K562 (cell line): ENCODE data around the gene NDUFS5. TPM values are rescaled to one million over a fixed set of nuclear protein-coding genes. Genes with fewer than 3 reads are reported as not detected.
"Not testable (repeated sequence)": the region's sequence is repeated elsewhere in the genome, so short reads cannot be mapped to it uniquely, and the experiment has no call there.

Source experiments
- ATAC-seq: fragments of 200-7000 bp; cut with Tn5 transposase; 3 replicates; pipeline ENCODE4 v1.9.1; 2020; ENCODE audit warnings: moderate library complexity
- BruUV-seq: library from RNA; stranded (reverse); fragments of 400-500 nt; replicated peaks from 2 replicates; lab custom pipeline; 2021; lab: Mats Ljungman, UMichigan
- CTCF ChIA-PET: fragments of 300-600 bp; formaldehyde crosslinking; extraction: SDS; loops from one replicate; lab custom pipeline; 2021; ENCODE audit warnings: low intra/inter-chr PET ratio; lab: Yijun Ruan, JAX
- POLR2A ChIA-PET: fragments of 300-600, 350-650 bp; sonication (Branson Sonifier 250); formaldehyde crosslinking; extraction: SDS; loops from one replicate; lab custom pipeline; 2021; ENCODE audit warnings: antibody characterized with exemption, inconsistent platforms; lab: Yijun Ruan, JAX
- DNase-seq, 4 experiments: peaks; one replicate each; pipeline versions ENCODE4 v3.0.0 to v3.0.0-alpha.2; 2011 to 2018; ENCODE audit warnings: low spot score in 3 of 4, mixed read lengths in 3 of 4; ENCODE audit errors: extremely low read depth in 1 of 4
- FAIRE-seq: peaks from 2 replicates; lab custom pipeline; 2011; peaks lifted over from hg19 to GRCh38; lab: Jason Lieb, UNC
- H2AFZ ChIP-seq: 2 replicates; pipeline ENCODE4 v1.6.0; 2011; ENCODE audit warnings: low read depth, low read length, control low read depth, inconsistent platforms
- H3K27ac ChIP-seq: fragments of 200-600 bp; 3 replicates; pipeline ENCODE4 v1.8.0; 2011; ENCODE audit warnings: low read depth, mild to moderate bottlenecking, control low read depth, inconsistent platforms, low read length, moderate library complexity, mixed read lengths; ENCODE audit errors: extremely low read depth
- H3K27me3 ChIP-seq, 2 experiments: fragments of 300-600 bp in 1 of 2; 2 replicates in 1 of 2; 3 replicates in 1 of 2; pipeline versions ENCODE4 v1.6.0 to v1.8.0; 2011; ENCODE audit warnings: inconsistent platforms in 2 of 2, low read length in 2 of 2, mild to moderate bottlenecking in 1 of 2, mixed read lengths in 1 of 2, moderate library complexity in 1 of 2; ENCODE audit not compliant: control insufficient read depth in 2 of 2, insufficient read depth in 2 of 2
- H3K36me3 ChIP-seq: fragments of 300-600 bp; 3 replicates; pipeline ENCODE4 v1.8.0; 2011; ENCODE audit warnings: mild to moderate bottlenecking, low read length, inconsistent platforms; ENCODE audit not compliant: control insufficient read depth, insufficient read depth
- H3K4me1 ChIP-seq, 2 experiments: fragments of 200-600 bp in 1 of 2; replicated peaks in 1 of 2; 2 replicates in 1 of 2; 3 replicates in 1 of 2; pipeline versions ENCODE4 v1.5.1 to v1.8.0; 2011; ENCODE audit warnings: inconsistent platforms in 2 of 2, low read length in 2 of 2, mild to moderate bottlenecking in 1 of 2, mixed read lengths in 1 of 2, moderate library complexity in 1 of 2; ENCODE audit not compliant: control insufficient read depth in 2 of 2, insufficient read depth in 2 of 2
- H3K4me2 ChIP-seq: 2 replicates; pipeline ENCODE4 v1.6.1; 2011; ENCODE audit warnings: low read length, control low read depth, inconsistent platforms, mixed read lengths; ENCODE audit not compliant: insufficient read depth
- H3K4me3 ChIP-seq: fragments of 200-600 bp; sonication (generic), shearing (Covaris generic); 2 replicates; pipeline ENCODE4 v1.5.1; 2016; ENCODE audit warnings: control low read depth, inconsistent platforms
- H3K79me2 ChIP-seq: fragments of 200-600 bp; 3 replicates; pipeline ENCODE4 v1.8.0; 2011; ENCODE audit warnings: low read length, inconsistent platforms; ENCODE audit not compliant: control insufficient read depth, insufficient read depth
- H3K9ac ChIP-seq, 2 experiments: 2 replicates each; pipeline versions ENCODE4 v1.6.0 to v1.6.1; 2011; ENCODE audit warnings: low read depth in 2 of 2, low read length in 2 of 2, control low read depth in 1 of 2, inconsistent platforms in 1 of 2, mild to moderate bottlenecking in 1 of 2, mixed read lengths in 1 of 2; ENCODE audit not compliant: insufficient read depth in 1 of 2
- H3K9me1 ChIP-seq: one replicate; pipeline ENCODE4 v1.6.0; 2011; ENCODE audit warnings: inconsistent platforms, mild to moderate bottlenecking, low read length, moderate library complexity; ENCODE audit not compliant: control insufficient read depth, insufficient read depth
- H3K9me3 ChIP-seq: replicated peaks from 2 replicates; pipeline ENCODE4 v1.5.1; 2011; ENCODE audit warnings: low read depth, low read length, inconsistent platforms; ENCODE audit not compliant: control insufficient read depth, insufficient read depth
- H4K20me1 ChIP-seq: replicated peaks from 2 replicates; pipeline ENCODE4 v1.6.1; 2011; ENCODE audit warnings: low read length, inconsistent platforms, mixed read lengths; ENCODE audit not compliant: control insufficient read depth, insufficient read depth
- HDAC1 ChIP-seq, 2 experiments: fragments of 450-650 bp; IDR thresholded peaks; 2 replicates each; pipeline ENCODE4 v1.6.1; 2016 to 2017; ENCODE audit warnings: inconsistent platforms in 1 of 2, mild to moderate bottlenecking in 1 of 2, moderate library complexity in 1 of 2
- MCM2 ChIP-seq: fragments of 450-650 bp; IDR thresholded peaks from 2 replicates; pipeline ENCODE4 v1.6.1; 2017; ENCODE audit warnings: low read depth, mild to moderate bottlenecking
- RFX1 ChIP-seq: fragments of 450-650 bp; IDR thresholded peaks from 2 replicates; pipeline ENCODE4 v1.6.1; 2016; ENCODE audit warnings: mild to moderate bottlenecking, moderate library complexity
- ZFP30 ChIP-seq: fragments of 250-450 bp; sonication (Bioruptor Pico); IDR thresholded peaks from 2 replicates; pipeline ENCODE4 v1.8.0; 2022; ENCODE audit warnings: moderate library complexity, mild to moderate bottlenecking, inconsistent platforms, borderline replicate concordance
- ZNF253 ChIP-seq: fragments of 250-450 bp; sonication (Bioruptor Pico); conservative IDR thresholded peaks from 2 replicates; pipeline ENCODE4 v1.6.1; 2021; ENCODE audit warnings: mild to moderate bottlenecking
- ZZZ3 ChIP-seq: fragments of 450-650 bp; IDR thresholded peaks from 2 replicates; pipeline ENCODE4 v1.6.1; 2016; ENCODE audit warnings: antibody characterized with exemption, mild to moderate bottlenecking, moderate library complexity
- WGBS: fragments of 100-300 bp; shearing (Covaris generic); methylation state at CpG from one replicate; pipeline ENCODE4 v1.1.6; 2016; ENCODE audit warnings: low coverage, mixed read lengths; ENCODE audit not compliant: insufficient coverage; ENCODE audit errors: missing lambda C conversion rate; 5-methylcytosine and 5-hydroxymethylcytosine counted together
- in situ Hi-C: fragments of 300-500 bp; cut with MboI; formaldehyde crosslinking; loops from 4 replicates; pipeline ENCODE4 v1.15.0; 2018; ENCODE audit warnings: inconsistent platforms, mixed read lengths
- intact Hi-C: fragments of 100-400 bp; cut with micrococcal nuclease; formaldehyde crosslinking; loops from 2 replicates; pipeline ENCODE4 v1.14.2; 2022
- polyA plus RNA-seq, 8 experiments: library from polyadenylated mRNA; depleted of rRNA in 4 of 8; stranded (reverse) in 5 of 8; unstranded in 3 of 8; fragments of >200 nt; fragmentation: Nextera tagmentation in 2 of 8; fragmentation: Illumina TruSeq in 1 of 8; extraction: Ambion mirVana in 2 of 8; extraction: Trizol in 1 of 8; gene quantifications; 2 replicates each; pipeline versions ENCODE4 v1.2.1 to v1.2.3, GENCODE V29; 2011 to 2014; ENCODE audit warnings: inconsistent platforms in 1 of 8, missing spikeins in 1 of 8
- total RNA-seq, 7 experiments: library from RNA; depleted of rRNA in 6 of 7; stranded (reverse); fragments of >200 nt in 6 of 7; fragmentation: Illumina TruSeq in 2 of 7; extraction: Trizol in 2 of 7; gene quantifications; 2 replicates each; pipeline versions ENCODE4 v1.2.1 to v1.2.3, GENCODE V29; 2011 to 2021; ENCODE audit warnings: low replicate concordance in 1 of 7

Gene NDUFS5
- total and polyA plus RNA-seq, 9 of the 15 experiments (the other 6 are each of a cell fraction or from before 2014, with no cell fraction given) = 499 to 2,737 (median 1,281) TPM

GRCh38 chr1:39051956-39052355, 25.8 kb downstream of the NDUFS5 start:
- H3K9ac ChIP-seq = no peak overlapping the region
- BruUV-seq = no TSS peak
- peaks cover 15 to 17% of the 10 kb centered on the region in 2 experiments for H3K4me1 ChIP-seq
- no peak overlapping the region for H3K4me2 ChIP-seq
- no peak for TF ChIP-seq ZZZ3
- no peak for TF ChIP-seq HDAC1 (IDR thresholded peaks at IDR 0.05)
- TF ChIP-seq RFX1 = no peak
- no peak for TF ChIP-seq ZNF253 (CRISPR knock-in tag)
- no peak for TF ChIP-seq MCM2
- TF ChIP-seq ZFP30 (CRISPR knock-in tag) = no peak
- no peak overlapping the region for H3K27ac ChIP-seq
- no peak for FAIRE-seq
- H3K4me3 ChIP-seq = no peak overlapping the region
- ChIA-PET CTCF (no interaction called here), POLR2A (interaction anchor here (1.0 kb wide), 1 partner anchor 25 kb away, joined by 3 read pairs; no protein-coding TSS in a partner anchor)
- no peak for ATAC-seq
- DNase-seq = no peak
- H4K20me1 ChIP-seq = no peaks in the 10 kb centered on the region
- intact Hi-C loops = no loop called here
- H2AFZ ChIP-seq = no peak overlapping the region
- H3K36me3 ChIP-seq = no peaks in the 10 kb centered on the region; the same call in 2 of the 3 replicates
- in situ Hi-C loops = no loop called here
- no peaks in the 10 kb centered on the region for H3K9me3 ChIP-seq
- H3K9me1 ChIP-seq = no peaks in the 10 kb centered on the region
- no peaks in the 10 kb centered on the region for H3K27me3 ChIP-seq
- no peaks in the 10 kb centered on the region for H3K79me2 ChIP-seq
- 73% methylated on average over 4 of the region's 4 CpGs for WGBS

- DNase-seq, H3K9me1 ChIP-seq, in situ Hi-C loops, H3K27me3 ChIP-seq, CTCF ChIA-PET, intact Hi-C loops, H3K79me2 ChIP-seq, H3K4me1 ChIP-seq, H3K4me2 ChIP-seq, BruUV-seq, FAIRE-seq, H3K36me3 ChIP-seq, H3K4me3 ChIP-seq, H3K9ac ChIP-seq, H4K20me1 ChIP-seq, H3K27ac ChIP-seq, H2AFZ ChIP-seq, ATAC-seq, H3K9me3 ChIP-seq: not testable (repeated sequence)
- POLR2A ChIA-PET = interaction anchor here (0.6 to 1.0 kb wide), 2 partner anchors 24 to 1393 kb away, joined by 3 read pairs; no protein-coding TSS in a partner anchor
- WGBS = 61% methylated on average over 8 of the region's 8 CpGs
Observed at GRCh38 chr1:39055213-39055710, 29.1 kb downstream of the NDUFS5 start.

- H4K20me1 ChIP-seq, H3K27ac ChIP-seq, H3K9me3 ChIP-seq, H3K9ac ChIP-seq, ATAC-seq, H3K36me3 ChIP-seq, H3K27me3 ChIP-seq, DNase-seq, BruUV-seq, H2AFZ ChIP-seq, H3K9me1 ChIP-seq, H3K79me2 ChIP-seq, H3K4me3 ChIP-seq, intact Hi-C loops, POLR2A ChIA-PET, FAIRE-seq, in situ Hi-C loops, H3K4me2 ChIP-seq, H3K4me1 ChIP-seq: not testable (repeated sequence)
- 70% methylated on average over 6 of the region's 7 CpGs for WGBS
- CTCF ChIA-PET = interaction anchor here (0.5 kb wide), 1 partner anchor 40 kb away, joined by 3 read pairs; no protein-coding TSS in a partner anchor
Observed at GRCh38 chr1:39061516-39061915, 35.4 kb downstream of the NDUFS5 start.
